ENCODE results near the gene TBC1D22A.

GRCh38 chr22:47089374-47089773 lies 326.9 kb downstream of the TBC1D22A start:
- TF ChIP-seq POLR2A (IDR thresholded peaks at IDR 0.05) (no peak), EP300 (IDR thresholded peaks at IDR 0.05; ENCODE audit: low read depth) (no peak), CTCF (IDR thresholded peaks at IDR 0.05) (no peak)

Data from transverse colon (tissue), 3 donors.